Tibial nerve (tissue), 4 donors: ENCODE measurements around the gene KCNK4. TPM values are rescaled to one million over a fixed set of nuclear protein-coding genes. Genes with fewer than 3 reads are reported as not detected.
"Not testable (repeated sequence)": the region's sequence is repeated elsewhere in the genome, so short reads cannot be mapped to it uniquely, and the experiment has no call there.

Experiments used
- DNase-seq, 2 donors: peaks; one replicate each; pipeline ENCODE4 v3.0.0-alpha.2; 2019; ENCODE audit warnings: low spot score in 2 of 2
- H3K27ac ChIP-seq, 4 donors: fragments of 200-600 bp; sonication (generic) in 3 of 4; one replicate each; pipeline ENCODE4 v1.5.1; 2017 to 2019; ENCODE audit warnings: mild to moderate bottlenecking in 1 of 4
- H3K27me3 ChIP-seq, 2 donors: fragments of 200-600 bp; sonication (generic) in 1 of 2; one replicate each; pipeline versions ENCODE4 v1.5.1 to v1.6.0; 2017 to 2019
- H3K36me3 ChIP-seq, 3 donors: fragments of 200-600 bp; sonication (generic); one replicate each; pipeline ENCODE4 v1.5.1; 2018 to 2019
- H3K4me1 ChIP-seq, 4 donors: fragments of 200-600 bp; sonication (generic) in 3 of 4; one replicate each; pipeline ENCODE4 v1.5.1; 2017 to 2019
- H3K4me3 ChIP-seq, 4 donors: fragments of 200-600 bp; sonication (generic) in 3 of 4; one replicate each; pipeline ENCODE4 v1.5.1; 2017 to 2019; ENCODE audit warnings: mild to moderate bottlenecking in 1 of 4, moderate library complexity in 1 of 4
- H3K9me3 ChIP-seq, 4 donors: fragments of 200-600 bp; sonication (generic) in 3 of 4; one replicate each; pipeline ENCODE4 v1.5.1; 2017 to 2019
- CTCF ChIP-seq, 5 experiments: fragments of 200-600 bp in 3 of 5; fragments of 450-650 bp in 2 of 5; sonication (generic) in 3 of 5; IDR thresholded peaks; one replicate each; pipeline ENCODE4 v1.5.1; 2016 to 2019; ENCODE audit warnings: antibody characterized with exemption in 5 of 5, mild to moderate bottlenecking in 3 of 5, moderate library complexity in 2 of 5
- EP300 ChIP-seq, 2 donors: sonication (generic); formaldehyde crosslinking; IDR thresholded peaks; one replicate each; pipeline ENCODE4 v1.6.1; 2017; ENCODE audit warnings: antibody characterized with exemption in 2 of 2, mild to moderate bottlenecking in 1 of 2
- POLR2A ChIP-seq, 2 donors: fragments of 450-650 bp; IDR thresholded peaks; one replicate each; pipeline ENCODE4 v1.6.1; 2017; ENCODE audit warnings: antibody characterized with exemption in 2 of 2, mild to moderate bottlenecking in 2 of 2, moderate library complexity in 2 of 2
- WGBS, 2 donors: methylation state at CpG; one replicate each; pipeline ENCODE4 v1.1.5; 2018; 5-methylcytosine and 5-hydroxymethylcytosine counted together
- total RNA-seq, 4 donors: library from RNA; depleted of rRNA; stranded (reverse); fragments of >200 nt; gene quantifications; one replicate each; pipeline ENCODE4 v1.1.0, GENCODE V29; 2016

Gene KCNK4
- total RNA-seq, 4 donors from 2014 or later, result 1.2 TPM; not detected in 3

GRCh38 chr11:64320556-64320955 is 29.5 kb downstream of the KCNK4 start:
- WGBS, 2 donors, result 93% methylated on average over 7 of the region's 7 CpGs

GRCh38 chr11:64321026-64321425 is 29.9 kb downstream of the KCNK4 start:
- TF ChIP-seq CTCF (IDR thresholded peaks at IDR 0.05) (no peak), EP300 (IDR thresholded peaks at IDR 0.05) (no peak), POLR2A (IDR thresholded peaks at IDR 0.05) (no peak)
- 80 to 83% methylated on average over 5 of the region's 5 CpGs for WGBS, 2 donors
- Histone ChIP-seq H3K36me3 (peaks cover 0 to 46% (median 11%) of the 10 kb centered on the region in 3 donors), H3K4me3 (no peak overlapping the region), H3K4me1 (peaks cover 0 to 28% (median 12%) of the 10 kb centered on the region in 4 donors), H3K9me3 (no peaks in the 10 kb centered on the region), H3K27ac (peak overlapping the region in 1 of 4 donors; percentile 40), H3K27me3 (no peaks in the 10 kb centered on the region)
- no peak for DNase-seq

More at GRCh38 chr11:64320556-64320955, 29.5 kb downstream of the KCNK4 start:
- Histone ChIP-seq H3K4me1 (peaks cover 0 to 33% (median 13%) of the 10 kb centered on the region in 4 donors), H3K36me3 (peaks cover 0 to 51% (median 15%) of the 10 kb centered on the region in 3 donors), H3K4me3 (no peak overlapping the region), H3K27me3 (no peaks in the 10 kb centered on the region), H3K9me3 (no peaks in the 10 kb centered on the region), H3K27ac (peak overlapping the region in 1 of 4 donors; percentile 40)
- TF ChIP-seq EP300 (IDR thresholded peaks at IDR 0.05), result no peak
- no peak for TF ChIP-seq CTCF (IDR thresholded peaks at IDR 0.05)
- TF ChIP-seq POLR2A (IDR thresholded peaks at IDR 0.05), result no peak
- DNase-seq, result no peak

- H3K4me1 ChIP-seq, result peaks cover 0 to 23% (median 10%) of the 10 kb centered on the region in 4 donors
- H3K9me3 ChIP-seq, result no peaks in the 10 kb centered on the region
- WGBS, 2 donors, result 82 to 89% methylated on average over 5 of the region's 5 CpGs
- peaks cover 0 to 41% (median 11%) of the 10 kb centered on the region in 3 donors for H3K36me3 ChIP-seq
- no peak for TF ChIP-seq EP300 (IDR thresholded peaks at IDR 0.05)
- no peak overlapping the region for H3K4me3 ChIP-seq
- H3K27me3 ChIP-seq, result no peaks in the 10 kb centered on the region
- DNase-seq, result no peak
- peak overlapping the region in 1 of 4 donors; percentile 40 for H3K27ac ChIP-seq
These were observed 30.4 kb downstream of the KCNK4 start for GRCh38 chr11:64321533-64321932.

GRCh38 chr11:64322925-64323260 is 31.8 kb downstream of the KCNK4 start:
- Histone ChIP-seq H3K27ac (no peak overlapping the region), H3K4me3 (no peak overlapping the region), H3K36me3 (peaks cover 0 to 41% (median 11%) of the 10 kb centered on the region in 3 donors), H3K27me3 (no peaks in the 10 kb centered on the region), H3K9me3 (peaks cover 0 to 5% (median 0%) of the 10 kb centered on the region in 4 donors), H3K4me1 (peaks cover 0 to 18% (median 7%) of the 10 kb centered on the region in 4 donors)
- DNase-seq, result no peak
- 45 to 69% methylated on average over 2 to 7 of the region's 7 CpGs for WGBS, 2 donors
- TF ChIP-seq CTCF (IDR thresholded peaks at IDR 0.05) (no peak), EP300 (IDR thresholded peaks at IDR 0.05) (no peak), POLR2A (IDR thresholded peaks at IDR 0.05) (no peak)

GRCh38 chr11:64323373-64323772 is 32.3 kb downstream of the KCNK4 start:
- Histone ChIP-seq H3K9me3 (peaks cover 0 to 5% (median 0%) of the 10 kb centered on the region in 4 donors), H3K27me3 (no peaks in the 10 kb centered on the region), H3K4me3 (no peak overlapping the region), H3K4me1 (peaks cover 0 to 18% (median 7%) of the 10 kb centered on the region in 4 donors), H3K36me3 (peaks cover 0 to 41% (median 11%) of the 10 kb centered on the region in 3 donors), H3K27ac (no peak overlapping the region)
- WGBS, 2 donors, result 34 to 57% methylated on average over 5 of the region's 5 CpGs
- no peak for TF ChIP-seq CTCF (IDR thresholded peaks at IDR 0.05)
- no peak for TF ChIP-seq POLR2A (IDR thresholded peaks at IDR 0.05)
- no peak for TF ChIP-seq EP300 (IDR thresholded peaks at IDR 0.05)
- DNase-seq, result no peak

GRCh38 chr11:64323984-64324383 is 32.9 kb downstream of the KCNK4 start:
- WGBS, 2 donors, result 72 to 78% methylated on average over 4 of the region's 4 CpGs
- H3K27me3 ChIP-seq, H3K27ac ChIP-seq, H3K9me3 ChIP-seq, H3K4me3 ChIP-seq, DNase-seq: not testable (repeated sequence)
- Histone ChIP-seq H3K36me3 (peaks cover 0 to 41% (median 11%) of the 10 kb centered on the region in 3 donors), H3K4me1 (peaks cover 0 to 16% (median 5%) of the 10 kb centered on the region in 4 donors)
